CD4-positive, alpha-beta T cell treated with Interleukin-1 beta for 1 hour (primary cell): ENCODE measurements around the gene RARA.

Experiments used
- DNase-seq, 2 donors: peaks; one replicate each; pipeline ENCODE4 v3.0.0-alpha.2; 2020 to 2022

Gene RARA

DNA sequence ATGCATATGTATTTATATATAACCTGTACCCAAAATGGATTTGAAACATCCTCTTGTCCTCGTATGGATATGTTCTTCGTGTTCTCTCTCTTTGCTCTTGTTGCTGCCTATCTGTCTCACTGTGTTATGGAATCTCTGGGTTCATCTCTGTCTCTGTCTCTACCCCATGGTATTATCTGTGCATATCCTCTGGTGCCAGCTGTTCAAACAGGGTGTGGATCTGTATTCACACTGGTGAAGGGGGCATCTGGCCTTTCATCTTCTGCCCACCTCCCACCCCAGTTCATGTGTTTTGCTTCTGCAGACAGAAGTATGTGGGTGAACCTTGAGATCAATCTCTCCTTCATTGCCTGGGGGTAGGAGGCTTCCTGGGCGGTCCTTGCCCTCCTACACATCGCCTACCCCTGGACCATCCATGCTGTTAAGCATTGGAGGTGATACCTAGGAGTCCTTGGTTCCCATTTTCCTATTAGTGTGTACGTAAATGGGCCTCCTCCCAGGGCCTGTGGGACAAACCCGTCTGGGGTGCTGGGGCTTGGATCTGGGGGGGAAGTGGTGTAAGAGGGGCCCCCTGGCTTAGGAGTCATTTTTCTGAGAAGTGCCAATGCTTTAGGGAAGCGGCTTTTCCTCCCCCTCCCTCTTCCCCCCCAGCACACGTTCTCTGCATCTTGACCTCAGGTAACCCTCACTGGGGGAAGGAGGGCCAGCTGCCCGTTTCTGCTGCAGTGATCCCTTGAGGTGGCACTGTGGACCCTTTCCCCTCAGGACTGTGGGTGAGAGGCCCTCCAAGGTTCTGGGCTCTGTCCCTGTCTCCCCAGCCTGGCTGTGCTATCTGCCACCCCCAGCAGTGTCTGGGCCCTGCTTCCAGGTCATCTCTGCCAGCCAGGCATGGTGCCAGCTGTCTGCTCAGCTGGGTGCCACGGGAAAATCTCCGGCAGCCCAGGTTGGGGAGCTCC lies 21.1 kb downstream of the RARA start:
- DNase-seq: peak in 1 of 2 donors; percentile 66

DNA sequence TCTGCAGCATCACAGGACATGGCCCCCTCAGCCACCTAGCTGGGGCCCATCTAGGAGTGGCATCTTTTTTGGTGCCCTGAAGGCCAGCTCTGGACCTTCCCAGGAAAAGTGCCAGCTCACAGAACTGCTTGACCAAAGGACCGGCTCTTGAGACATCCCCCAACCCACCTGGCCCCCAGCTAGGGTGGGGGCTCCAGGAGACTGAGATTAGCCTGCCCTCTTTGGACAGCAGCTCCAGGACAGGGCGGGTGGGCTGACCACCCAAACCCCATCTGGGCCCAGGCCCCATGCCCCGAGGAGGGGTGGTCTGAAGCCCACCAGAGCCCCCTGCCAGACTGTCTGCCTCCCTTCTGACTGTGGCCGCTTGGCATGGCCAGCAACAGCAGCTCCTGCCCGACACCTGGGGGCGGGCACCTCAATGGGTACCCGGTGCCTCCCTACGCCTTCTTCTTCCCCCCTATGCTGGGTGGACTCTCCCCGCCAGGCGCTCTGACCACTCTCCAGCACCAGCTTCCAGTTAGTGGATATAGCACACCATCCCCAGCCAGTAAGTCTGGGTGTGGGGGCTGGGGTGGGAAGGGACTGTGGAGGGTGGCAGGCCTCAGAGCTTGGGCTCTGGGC lies 22.0 kb downstream of the RARA start:
- no peak for DNase-seq

DNA sequence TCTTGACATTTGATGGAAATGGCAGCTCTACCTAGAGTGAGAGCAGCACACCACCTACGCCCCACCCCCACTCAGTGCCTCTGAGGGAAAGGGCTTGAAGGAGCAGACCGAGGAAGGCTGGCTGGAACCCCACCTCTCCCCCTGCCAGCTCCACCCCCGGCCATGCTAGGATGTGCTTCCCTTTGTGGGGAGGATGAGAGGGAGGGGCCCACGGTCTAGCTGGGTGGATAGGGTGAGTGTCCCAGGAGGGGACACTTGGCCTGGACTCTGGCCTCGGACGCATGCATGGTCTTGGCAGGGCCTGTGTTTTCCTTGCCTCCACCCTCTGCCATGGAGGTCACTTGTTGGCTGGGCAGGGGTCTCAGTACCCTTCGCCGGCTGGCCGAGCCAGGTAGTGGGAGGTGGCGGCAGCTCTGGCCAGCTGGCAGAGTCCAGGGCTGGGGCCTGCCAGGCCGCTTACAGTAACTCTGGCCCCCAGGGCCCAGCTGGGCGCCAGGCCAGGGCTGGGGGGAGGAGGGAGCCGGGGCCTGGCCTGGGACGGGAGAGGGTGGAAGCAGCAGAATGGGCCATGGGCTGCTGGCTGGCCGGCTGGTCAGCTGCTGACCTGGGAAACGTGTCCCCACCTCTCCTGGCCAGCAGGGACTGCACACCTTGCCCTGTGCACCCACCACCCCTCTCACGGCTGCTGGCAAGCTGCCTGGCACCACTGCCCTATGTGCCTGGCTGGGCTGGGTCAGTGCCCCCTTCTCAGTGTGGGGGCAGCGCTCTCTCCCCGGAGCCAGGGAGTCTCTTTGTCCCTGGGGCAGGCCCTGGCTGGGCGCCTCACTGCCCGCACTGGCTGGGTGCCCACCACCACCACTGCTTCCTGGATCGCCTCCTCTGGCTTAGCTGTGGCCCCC lies 23.0 kb downstream of the RARA start:
- no peak for DNase-seq

DNA sequence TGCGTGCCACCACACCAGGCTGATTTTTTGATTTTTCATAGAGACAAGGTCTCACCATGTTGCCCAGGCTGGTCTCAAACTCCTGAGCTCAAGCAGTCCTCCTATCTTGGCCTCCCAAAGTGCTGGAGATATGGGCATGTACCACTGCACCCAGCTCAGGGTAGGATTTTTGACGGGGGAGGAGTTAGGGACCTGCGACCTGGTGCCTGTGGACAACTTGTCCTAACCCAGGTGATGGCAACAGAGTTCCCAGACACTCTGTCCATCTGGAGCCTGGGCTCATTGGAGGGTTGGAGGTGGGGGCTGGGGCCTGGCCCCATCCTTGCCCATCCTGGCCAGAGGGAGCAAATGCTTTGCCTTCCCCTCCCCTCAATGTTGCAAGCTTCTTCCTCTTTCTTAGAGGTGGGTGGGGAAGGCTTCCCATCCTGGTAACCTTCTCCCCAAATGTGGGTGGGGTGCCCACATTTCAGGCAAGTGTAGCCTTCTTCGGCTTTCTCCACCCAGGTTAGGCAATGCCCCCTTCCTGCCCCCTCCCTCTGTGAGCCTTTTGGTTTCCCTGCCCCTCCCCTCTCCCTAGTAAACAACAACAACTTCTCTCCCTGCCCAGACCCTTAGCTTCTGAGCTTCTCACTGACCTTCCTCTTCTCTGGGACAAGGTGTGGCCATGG lies 24.9 kb downstream of the RARA start:
- peak in 1 of 2 donors; percentile 51 for DNase-seq

DNA sequence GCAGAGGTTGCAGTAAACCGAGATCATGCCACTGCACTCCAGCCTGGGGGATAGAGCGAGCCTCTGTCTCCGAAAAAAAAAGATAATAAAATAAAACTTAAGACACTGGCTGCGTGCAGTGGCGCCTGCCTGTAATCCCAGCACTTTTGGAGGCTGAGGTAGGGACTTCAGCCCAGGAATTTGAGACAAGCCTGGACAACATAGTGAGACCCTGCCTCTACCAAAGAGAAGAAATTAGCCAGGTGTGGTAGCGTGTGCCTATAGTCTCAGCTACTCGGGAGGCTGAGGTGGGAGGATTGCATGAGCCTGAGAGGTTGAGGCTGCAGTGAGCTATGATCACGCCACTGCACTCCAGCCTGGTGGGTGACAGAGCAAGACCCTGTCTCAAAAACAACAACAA lies 26.6 kb downstream of the RARA start:
- no peak for DNase-seq

DNA sequence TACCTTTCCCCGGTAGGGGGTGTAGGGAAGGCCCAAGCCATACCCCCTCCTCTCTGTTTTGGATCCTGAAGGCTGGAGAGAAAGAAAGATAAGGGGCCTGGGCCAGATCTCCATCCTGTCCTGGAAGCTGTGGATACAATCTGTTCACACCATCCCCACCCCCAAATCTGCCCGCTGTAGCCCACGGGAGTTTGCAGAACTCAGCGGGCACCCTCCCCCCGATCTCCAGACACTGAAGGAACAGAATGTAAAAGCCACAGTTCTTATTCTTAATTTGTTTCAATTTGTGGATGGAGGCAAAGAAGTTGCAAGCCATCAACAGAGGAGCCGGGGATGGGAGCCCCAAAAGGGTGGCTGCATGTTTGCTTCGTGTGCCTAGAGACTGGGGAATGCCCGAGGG lies 28.4 kb downstream of the RARA start:
- no peak for DNase-seq

DNA sequence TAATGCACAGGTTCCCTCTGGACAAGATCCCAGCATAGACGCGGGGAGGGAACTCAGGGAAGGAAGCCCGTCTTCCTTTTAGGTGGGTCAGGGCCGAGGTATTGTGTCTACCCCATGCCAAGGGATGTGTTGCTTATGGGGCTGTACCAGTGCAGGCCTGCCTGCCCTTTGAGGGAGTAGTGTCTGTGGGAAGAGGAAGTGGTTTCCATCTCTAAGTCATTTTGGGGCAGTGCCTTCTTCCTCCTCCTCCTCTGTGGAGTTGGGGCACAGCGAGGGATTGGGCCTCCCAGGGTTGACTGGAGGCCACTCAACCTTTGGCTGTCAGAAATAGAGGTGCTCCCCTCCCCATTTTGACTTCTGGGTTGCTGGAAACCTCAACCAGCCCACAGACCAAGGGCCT lies 29.1 kb downstream of the RARA start:
- no peak for DNase-seq

DNA sequence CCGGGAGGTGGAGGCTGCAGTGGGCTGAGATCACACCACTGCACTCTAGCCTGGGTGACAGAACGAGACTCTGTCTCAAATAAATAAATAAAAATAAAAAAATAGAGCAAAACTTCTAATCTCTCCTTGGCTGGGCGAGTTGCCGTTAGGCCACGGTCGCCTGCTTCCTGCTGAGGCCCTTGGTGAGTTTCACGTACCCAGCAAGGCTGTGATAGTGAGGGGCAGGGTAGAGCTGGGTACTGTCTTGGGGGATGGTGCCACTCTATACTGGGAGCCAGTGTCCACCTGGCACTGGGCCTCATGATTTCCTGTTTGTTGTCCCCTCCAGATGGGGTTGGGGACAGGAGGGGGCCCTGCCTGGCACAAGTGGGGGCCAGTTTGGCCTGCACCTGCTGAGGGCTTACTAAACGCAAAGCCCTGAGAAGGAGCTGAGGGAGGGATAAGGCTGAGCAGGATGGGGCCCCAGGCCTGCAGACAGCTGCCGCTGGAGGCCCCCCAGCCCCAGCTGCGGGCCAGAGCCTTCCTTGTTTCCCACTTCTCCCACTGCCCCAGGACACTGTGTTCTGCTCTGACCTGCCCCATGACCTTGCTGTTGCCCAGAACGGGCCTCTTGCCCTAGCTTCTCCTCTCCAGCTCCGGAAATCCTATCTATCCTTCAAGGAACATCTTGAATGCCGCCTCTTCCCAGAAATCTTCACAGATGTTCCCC lies 30.1 kb downstream of the RARA start:
- DNase-seq: no peak

DNA sequence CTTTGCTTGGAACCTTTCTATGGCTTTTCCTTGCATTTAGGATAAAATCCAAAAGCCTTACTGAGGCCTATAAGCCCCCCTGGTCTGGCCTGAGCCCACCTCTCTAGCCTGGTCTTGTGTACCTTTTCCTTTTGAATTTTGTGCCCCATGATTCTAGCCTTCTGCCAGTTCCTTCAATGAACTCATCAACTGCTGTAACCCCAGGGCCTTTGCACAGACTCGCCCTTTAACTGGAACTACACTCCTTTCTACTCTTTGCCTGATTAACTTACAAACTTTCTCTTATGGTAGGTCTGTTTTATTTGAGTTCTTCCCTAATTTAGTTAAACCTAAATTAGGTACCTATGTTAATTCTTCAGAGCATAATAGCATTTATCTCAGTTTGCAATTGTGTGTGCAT lies 31.3 kb downstream of the RARA start:
- no peak for DNase-seq

DNA sequence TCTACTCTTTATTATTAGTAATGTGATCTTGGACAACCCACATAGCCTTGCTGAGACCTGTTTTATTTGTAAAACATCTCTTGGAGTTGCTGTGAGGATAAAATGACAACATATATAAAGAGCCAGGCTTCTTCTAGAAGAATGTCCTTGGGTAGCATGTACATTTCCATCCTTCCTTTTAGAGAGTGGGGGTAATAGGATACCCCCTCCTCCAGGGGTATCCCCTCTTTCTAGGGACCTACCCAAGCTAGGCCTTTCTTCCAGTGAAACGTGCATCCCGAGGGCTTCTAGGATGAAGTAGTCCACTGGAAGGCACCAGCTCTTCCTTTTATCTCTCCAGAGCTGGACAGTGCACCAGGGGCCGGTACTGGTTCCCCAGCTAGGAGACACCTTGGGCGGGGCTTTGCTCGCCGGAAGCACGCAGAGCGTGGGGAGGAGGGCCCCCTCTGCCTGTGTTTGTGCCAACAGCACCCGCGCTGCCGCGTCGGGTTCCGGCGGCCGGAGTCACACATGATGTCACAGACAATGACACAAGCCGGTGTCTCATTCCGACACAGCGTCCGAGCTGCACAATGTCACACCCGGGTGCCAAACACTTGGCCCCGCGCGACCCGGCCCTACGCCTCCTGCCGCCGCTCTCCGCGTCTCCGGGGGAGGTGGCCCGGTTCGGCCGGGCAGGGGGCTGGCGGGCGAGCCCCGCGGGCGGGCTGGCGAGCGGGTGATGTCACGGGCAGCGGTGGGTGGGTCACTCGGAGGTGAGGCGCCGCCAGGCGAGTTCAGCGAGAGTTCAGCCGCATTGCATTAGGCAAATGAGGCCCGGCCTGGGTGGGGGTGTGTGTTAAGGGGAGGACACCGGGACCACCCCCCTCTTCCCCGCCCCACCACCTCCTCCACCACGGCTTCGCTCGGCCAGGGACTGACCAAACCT lies 32.2 kb downstream of the RARA start:
- DNase-seq: peak; percentile 94 to 97

DNA sequence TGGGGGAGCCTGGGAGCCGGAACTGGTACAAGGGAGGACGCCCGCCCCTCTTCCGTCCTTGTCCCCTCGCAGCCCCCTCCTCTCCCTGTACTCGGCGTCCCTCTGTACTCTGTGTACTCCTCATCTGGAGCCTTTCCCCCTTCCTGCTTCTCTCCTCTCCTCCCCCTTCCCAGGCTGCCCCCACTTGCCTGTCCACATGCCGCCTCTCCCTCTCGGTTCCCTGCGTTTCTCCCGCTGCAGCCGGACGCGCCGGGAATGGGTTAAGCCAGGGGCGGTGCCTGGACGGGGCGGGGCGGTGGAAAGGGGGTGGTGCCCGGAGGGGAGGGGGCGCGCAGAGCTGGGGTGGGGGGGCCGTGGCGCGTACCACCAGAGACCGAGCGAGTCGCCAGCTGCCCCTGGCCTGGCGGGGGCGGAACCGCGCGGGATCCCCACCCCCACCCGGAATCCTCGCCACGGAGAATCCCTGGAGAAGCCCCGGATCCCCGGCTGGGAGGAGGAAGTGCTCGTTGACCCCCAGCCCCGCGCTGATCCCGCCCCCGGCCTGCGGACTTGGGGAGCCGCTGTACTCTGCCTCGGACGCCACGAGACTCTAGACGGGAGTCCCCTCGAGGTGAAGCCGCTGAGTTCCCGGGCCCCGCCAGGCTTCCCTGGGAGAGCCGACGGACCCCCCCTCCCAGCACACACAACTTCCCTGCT lies 33.0 kb downstream of the RARA start:
- peak; percentile 52 to 70 for DNase-seq

DNA sequence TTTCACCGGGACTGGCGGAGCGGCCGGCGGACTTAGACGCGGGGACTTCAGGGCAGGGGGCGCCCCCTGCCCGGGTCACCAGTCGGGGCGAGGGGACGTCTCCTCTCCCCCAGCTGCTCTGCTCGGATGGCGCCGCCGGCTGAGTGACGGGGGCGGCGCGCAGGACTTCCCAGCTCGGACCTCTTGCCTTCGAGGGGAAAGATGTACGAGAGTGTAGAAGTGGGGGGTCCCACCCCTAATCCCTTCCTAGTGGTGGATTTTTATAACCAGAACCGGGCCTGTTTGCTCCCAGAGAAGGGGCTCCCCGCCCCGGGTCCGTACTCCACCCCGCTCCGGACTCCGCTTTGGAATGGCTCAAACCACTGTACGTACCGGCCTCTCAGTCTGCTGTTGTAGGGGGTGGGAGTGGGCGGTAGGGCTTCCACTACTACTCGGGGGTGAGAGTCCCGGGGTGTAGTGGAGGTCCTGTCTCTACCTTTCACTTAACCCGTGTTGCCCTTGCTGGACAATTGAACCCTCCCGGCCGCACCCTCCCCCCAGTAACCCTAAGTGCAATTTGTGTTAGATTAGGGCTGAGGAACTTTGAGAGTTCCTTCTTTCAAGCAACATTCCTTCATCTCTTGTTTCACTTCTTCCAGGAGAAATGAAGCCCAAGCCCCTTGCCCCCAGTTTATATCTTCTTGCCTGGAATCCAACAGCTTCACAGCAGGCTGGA lies 33.7 kb downstream of the RARA start:
- DNase-seq: no peak

DNA sequence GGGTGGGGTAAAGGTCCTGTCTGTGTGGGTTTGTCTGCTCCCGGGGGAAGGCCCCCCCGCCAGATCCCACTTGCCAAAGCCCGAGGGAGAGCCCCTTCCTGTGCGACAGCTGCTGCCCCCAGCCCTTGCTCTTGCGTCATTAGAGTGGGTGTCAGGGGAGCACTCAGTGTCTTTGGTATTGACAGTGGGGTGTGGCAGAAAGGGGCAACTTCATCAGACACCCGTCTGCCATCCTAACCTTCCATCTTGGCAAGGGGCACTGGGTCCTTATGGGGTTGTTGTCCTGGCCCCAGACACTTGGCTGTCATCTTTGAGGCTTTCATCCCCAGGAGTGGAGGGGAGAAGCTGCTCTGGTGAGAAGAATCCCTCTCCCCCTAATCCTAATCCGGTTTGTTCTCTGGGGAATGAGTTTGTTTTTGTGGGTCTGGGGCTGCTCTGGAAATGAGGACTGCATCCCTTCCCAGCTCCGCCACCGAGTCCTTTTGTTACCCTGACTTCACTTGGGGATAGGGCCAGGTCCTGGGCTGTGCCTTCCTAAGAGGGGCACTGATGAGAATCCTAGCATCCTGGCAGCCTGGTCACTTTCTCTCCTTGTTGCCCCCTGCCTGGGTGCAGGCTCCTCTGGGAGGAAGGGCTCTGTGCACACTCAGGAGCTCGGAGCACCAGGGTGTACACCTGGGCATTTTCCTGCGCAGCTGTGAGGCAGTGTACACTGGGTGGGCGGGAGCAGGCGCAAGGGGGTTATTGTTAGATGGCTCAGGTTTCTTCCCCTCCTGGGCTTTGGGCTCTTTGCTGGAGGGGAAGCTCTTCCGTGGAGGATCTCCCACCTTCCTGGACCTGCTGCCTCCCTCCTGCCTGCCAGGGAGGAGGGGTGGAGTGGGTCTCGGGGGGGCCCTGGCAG lies 34.5 kb downstream of the RARA start:
- peak in 1 of 2 donors; percentile 74 for DNase-seq

DNA sequence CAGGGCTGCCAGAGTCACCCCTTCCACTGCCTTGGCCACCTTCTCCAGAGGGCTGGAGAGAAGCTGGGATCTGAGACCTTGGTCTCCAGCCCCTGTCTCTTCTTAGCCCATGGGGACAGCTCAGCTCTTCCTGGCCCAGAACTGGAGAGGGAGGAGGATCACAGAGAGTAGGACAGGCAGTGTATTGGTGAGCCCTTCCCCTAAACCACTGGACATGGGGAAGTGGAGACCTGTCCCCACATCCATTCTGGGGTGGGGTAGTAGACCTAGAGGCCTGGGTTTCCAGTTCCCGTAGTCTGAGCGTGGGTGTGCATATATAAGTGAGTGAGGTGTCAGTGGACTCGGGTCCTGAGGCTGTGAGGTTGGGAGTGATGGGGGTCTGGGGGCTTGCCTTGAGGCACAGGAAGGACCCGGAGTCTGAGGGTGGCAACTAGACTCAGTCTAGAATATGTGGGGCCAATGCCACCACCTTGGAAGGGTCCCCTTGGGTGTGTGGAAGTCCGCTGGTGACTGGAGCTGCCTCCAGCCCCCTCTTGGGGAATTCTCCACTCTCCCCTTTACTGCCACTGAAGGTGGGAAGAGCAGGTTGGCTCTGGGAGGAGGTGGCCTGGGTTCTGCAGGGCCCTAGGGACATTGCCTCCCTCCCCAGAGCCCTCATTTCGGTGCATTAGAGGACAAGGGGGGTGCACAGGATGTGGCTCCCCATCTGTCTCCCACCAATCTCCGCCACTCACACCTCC lies 35.6 kb downstream of the RARA start:
- no peak for DNase-seq

DNA sequence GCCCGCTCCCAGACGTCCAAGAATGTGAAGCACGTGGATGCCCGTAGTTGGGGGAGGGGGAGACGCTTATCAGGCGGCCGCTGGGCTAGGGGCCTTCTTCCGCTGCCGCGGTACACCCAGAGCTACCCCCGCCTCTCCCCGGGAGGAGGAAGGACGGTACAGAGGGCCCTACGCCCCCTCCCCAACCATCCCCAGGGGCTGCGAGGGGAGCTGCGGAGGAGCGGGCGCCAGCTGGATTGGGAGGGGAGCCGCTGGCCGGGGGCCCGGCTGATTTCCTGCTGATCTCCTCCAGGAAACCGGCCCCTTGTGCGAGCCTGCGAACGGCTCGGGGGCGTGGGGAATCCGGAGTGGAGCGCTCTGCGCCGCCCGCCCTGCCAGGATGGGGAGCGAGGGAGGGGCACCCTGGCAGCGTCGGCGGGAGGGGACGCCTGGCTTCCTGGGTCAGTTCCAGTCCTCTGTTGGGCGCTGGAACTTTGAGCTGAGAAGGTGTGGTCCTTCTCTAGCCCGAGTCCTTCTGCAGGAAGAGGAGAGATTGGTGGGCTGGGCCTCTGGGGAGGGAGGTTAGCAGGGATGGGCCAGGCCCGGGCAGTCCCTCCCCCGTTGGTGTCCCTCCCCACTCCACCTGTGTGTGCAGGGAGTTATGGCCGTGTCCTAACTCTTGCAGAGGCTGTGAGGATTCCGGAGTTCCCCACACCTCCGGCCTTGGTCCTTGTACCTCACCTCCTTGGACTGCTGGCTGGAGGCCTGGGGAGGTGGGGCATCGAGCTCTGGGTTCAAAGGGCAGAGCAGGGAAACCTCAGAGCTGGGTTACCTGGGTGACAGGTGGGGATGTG lies 36.4 kb downstream of the RARA start:
- peak; percentile 54 to 58 for DNase-seq

DNA sequence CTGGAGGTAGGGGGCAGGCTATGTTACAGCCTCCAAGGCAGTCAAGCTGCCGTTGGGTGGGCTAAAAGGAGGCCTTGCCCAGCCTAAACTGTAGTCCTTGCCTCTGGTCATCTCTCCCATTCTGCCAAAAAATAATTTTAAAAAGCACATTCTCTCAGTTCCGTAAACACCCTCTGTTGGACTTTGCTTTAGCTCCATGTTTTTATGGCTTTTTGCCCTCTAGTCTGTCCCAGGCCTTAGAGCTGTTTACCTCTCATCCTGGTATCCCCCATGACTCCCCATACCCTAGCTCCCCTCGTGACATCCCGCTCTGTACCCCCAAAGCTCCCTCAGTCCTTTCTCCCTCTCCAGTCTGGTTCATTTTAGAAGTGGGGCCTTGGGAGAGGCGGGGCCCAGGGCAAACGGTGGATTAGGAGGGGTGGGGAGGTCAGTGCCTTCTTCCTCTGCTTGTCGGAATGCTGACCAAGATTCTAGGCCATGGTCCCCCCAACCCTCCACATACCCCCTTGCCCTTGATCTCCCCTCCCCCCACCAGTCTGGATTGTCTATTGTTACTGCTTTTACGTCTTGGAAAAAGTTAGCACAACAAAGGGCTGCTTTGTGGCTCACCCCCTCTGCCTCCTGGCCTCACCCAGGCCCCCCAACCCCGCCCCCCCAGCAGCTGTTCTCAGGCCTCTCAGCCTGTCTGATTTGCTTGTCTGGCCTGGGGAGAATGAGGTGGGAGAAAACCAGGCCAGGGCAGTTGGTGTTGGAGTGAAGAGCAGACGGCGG lies 37.2 kb downstream of the RARA start:
- DNase-seq: no peak
